HEK293T (cell line): ENCODE measurements around the gene MGAT5.

ENCODE experiments used
- ARNT ChIP-seq: fragments of 450-650 bp; IDR thresholded peaks from 2 replicates; pipeline ENCODE4 v1.6.1; 2017; ENCODE audit warnings: mild to moderate bottlenecking
- FOXA1 ChIP-seq: fragments of 450-650 bp; IDR thresholded peaks from 2 replicates; pipeline ENCODE4 v1.6.1; 2016; ENCODE audit warnings: mild to moderate bottlenecking
- FOXK2 ChIP-seq: fragments of 450-650 bp; IDR thresholded peaks from 2 replicates; pipeline ENCODE4 v1.6.1; 2016; ENCODE audit warnings: mild to moderate bottlenecking
- FOXM1 ChIP-seq: fragments of 450-650 bp; IDR thresholded peaks from 2 replicates; pipeline ENCODE4 v1.6.1; 2017; ENCODE audit warnings: mild to moderate bottlenecking, borderline replicate concordance
- LEF1 ChIP-seq: fragments of 450-650 bp; IDR thresholded peaks from 2 replicates; pipeline ENCODE4 v1.6.1; 2017; ENCODE audit warnings: mild to moderate bottlenecking, borderline replicate concordance
- PKNOX1 ChIP-seq: fragments of 450-650 bp; IDR thresholded peaks from 2 replicates; pipeline ENCODE4 v1.6.1; 2016
- SP1 ChIP-seq: fragments of 450-650 bp; IDR thresholded peaks from 2 replicates; pipeline ENCODE4 v1.6.1; 2017
- SUZ12 ChIP-seq: fragments of 450-650 bp; IDR thresholded peaks from 2 replicates; pipeline ENCODE4 v1.6.1; 2016; ENCODE audit warnings: mild to moderate bottlenecking
- TARDBP ChIP-seq: fragments of 450-650 bp; IDR thresholded peaks from 2 replicates; pipeline ENCODE4 v1.6.1; 2016

GRCh38 chr2:134348239-134348638 lies 94.4 kb downstream of the MGAT5 start:
- TF ChIP-seq TARDBP, result no peak
- no peak for TF ChIP-seq SP1
- no peak for TF ChIP-seq PKNOX1
- no peak for TF ChIP-seq FOXM1
- no peak for TF ChIP-seq ARNT
- no peak for TF ChIP-seq SUZ12
- TF ChIP-seq FOXA1, result no peak
- TF ChIP-seq FOXK2, result no peak
- no peak for TF ChIP-seq LEF1
